Esophagus muscularis mucosa (tissue), 4 donors: ENCODE results near the gene ITGAL. TPM values are rescaled to one million over a fixed set of nuclear protein-coding genes. Genes with fewer than 3 reads are reported as not detected.

Source experiments
- DNase-seq: peaks from one replicate; pipeline ENCODE4 v3.0.0-alpha.2; 2017; ENCODE audit errors: extremely low spot score
- H3K27ac ChIP-seq, 4 donors: fragments of 200-600 bp; sonication (generic); replicated peaks in 1 of 4; 1 replicate in 3 of 4; 2 replicates in 1 of 4; pipeline ENCODE4 v1.5.1; 2016 to 2019; ENCODE audit warnings: mild to moderate bottlenecking in 1 of 4
- H3K27me3 ChIP-seq, 4 donors: fragments of 200-600 bp; sonication (generic); one replicate each; pipeline versions ENCODE4 v1.5.1 to v1.6.0; 2016 to 2019
- H3K36me3 ChIP-seq, 4 donors: fragments of 200-600 bp; sonication (generic); one replicate each; pipeline ENCODE4 v1.5.1; 2016 to 2019
- H3K4me1 ChIP-seq, 4 donors: fragments of 200-600 bp; sonication (generic); one replicate each; pipeline ENCODE4 v1.5.1; 2016 to 2019
- H3K4me3 ChIP-seq, 4 donors: fragments of 200-600 bp; sonication (generic); 1 replicate in 2 of 4; 2 replicates in 2 of 4; pipeline ENCODE4 v1.5.1; 2016 to 2019; ENCODE audit warnings: mild to moderate bottlenecking in 4 of 4, moderate library complexity in 1 of 4
- H3K9me3 ChIP-seq, 4 donors: fragments of 200-600 bp; sonication (generic); 1 replicate in 3 of 4; 2 replicates in 1 of 4; pipeline ENCODE4 v1.5.1; 2016 to 2019
- CTCF ChIP-seq, 3 experiments: fragments of 200-600 bp in 2 of 3; fragments of 450-650 bp in 1 of 3; sonication (generic) in 2 of 3; IDR thresholded peaks; one replicate each; pipeline ENCODE4 v1.5.1; 2017 to 2019; ENCODE audit warnings: antibody characterized with exemption in 3 of 3, mild to moderate bottlenecking in 2 of 3, moderate library complexity in 1 of 3
- EP300 ChIP-seq: sonication (generic); formaldehyde crosslinking; IDR thresholded peaks from one replicate; pipeline ENCODE4 v1.6.1; 2017; ENCODE audit warnings: antibody characterized with exemption
- POLR2A ChIP-seq: fragments of 450-650 bp; IDR thresholded peaks from one replicate; pipeline ENCODE4 v1.6.1; 2017; ENCODE audit warnings: antibody characterized with exemption, moderate library complexity, mild to moderate bottlenecking, low read depth
- POLR2AphosphoS5 ChIP-seq, 2 donors: sonication (generic); formaldehyde crosslinking; IDR thresholded peaks; one replicate each; pipeline ENCODE4 v1.6.1; 2017; ENCODE audit warnings: antibody characterized with exemption in 2 of 2
- WGBS: methylation state at CpG from one replicate; pipeline ENCODE4 v1.1.5; 2018; 5-methylcytosine and 5-hydroxymethylcytosine counted together
- intact Hi-C: fragments of 100-400 bp; cut with DNase I; formaldehyde crosslinking; loops from one replicate; pipeline ENCODE4 v1.15.1; 2023
- total RNA-seq, 4 donors: library from RNA; depleted of rRNA; stranded (reverse); fragments of >200 nt; gene quantifications; one replicate each; pipeline versions ENCODE4 v1.1.0 to v1.2.1, GENCODE V29; 2016

Gene ITGAL
- total RNA-seq, 4 donors from 2014 or later = 1.5 to 2.7 (median 2.5) TPM

- Histone ChIP-seq H3K27ac (no peak overlapping the region), H3K36me3 (no peaks in the 10 kb centered on the region), H3K9me3 (no peaks in the 10 kb centered on the region), H3K27me3 (peaks cover 0 to 8% (median 0%) of the 10 kb centered on the region in 4 donors), H3K4me3 (no peak overlapping the region), H3K4me1 (peaks cover 0 to 4% (median 0%) of the 10 kb centered on the region in 4 donors)
- WGBS = 74% methylated on average over 5 of the region's 5 CpGs
- no peak for TF ChIP-seq POLR2A
- no peak for TF ChIP-seq CTCF (IDR thresholded peaks at IDR 0.05)
- no peak for TF ChIP-seq EP300
- no peak for TF ChIP-seq POLR2AphosphoS5 (IDR thresholded peaks at IDR 0.05)
- intact Hi-C loops = loop anchor here (10.0 kb wide), 1 partner anchor 337 kb away; no protein-coding TSS in a partner anchor
- no peak for DNase-seq
Observed at GRCh38 chr16:30481381-30481780, 8.8 kb downstream of the ITGAL start.

GRCh38 chr16:30482366-30482765 lies 9.8 kb downstream of the ITGAL start:
- intact Hi-C loops = loop anchor here (10.0 kb wide), 1 partner anchor 338 kb away; no protein-coding TSS in a partner anchor

GRCh38 chr16:30484887-30485286 lies 12.3 kb downstream of the ITGAL start:
- no peak for TF ChIP-seq POLR2AphosphoS5 (IDR thresholded peaks at IDR 0.05)
- TF ChIP-seq CTCF (IDR thresholded peaks at IDR 0.05) = no peak
- TF ChIP-seq EP300 = no peak
- TF ChIP-seq POLR2A = no peak
- Histone ChIP-seq H3K27ac (no peak overlapping the region), H3K27me3 (peaks cover 0 to 6% (median 0%) of the 10 kb centered on the region in 4 donors), H3K4me3 (no peak overlapping the region), H3K4me1 (peaks cover 0 to 4% (median 0%) of the 10 kb centered on the region in 4 donors), H3K9me3 (no peaks in the 10 kb centered on the region), H3K36me3 (no peaks in the 10 kb centered on the region)
- intact Hi-C loops = loop anchor here (10.0 kb wide), 1 partner anchor 340 kb away; no protein-coding TSS in a partner anchor
- DNase-seq = no peak

More at GRCh38 chr16:30482366-30482765, 9.8 kb downstream of the ITGAL start:
- no peaks in the 10 kb centered on the region for H3K36me3 ChIP-seq
- no peak for TF ChIP-seq POLR2A
- no peak for TF ChIP-seq POLR2AphosphoS5 (IDR thresholded peaks at IDR 0.05)
- no peak for TF ChIP-seq CTCF (IDR thresholded peaks at IDR 0.05)
- no peak for TF ChIP-seq EP300
- H3K9me3 ChIP-seq = no peaks in the 10 kb centered on the region
- H3K27me3 ChIP-seq = peaks cover 0 to under 1% (median 0%) of the 10 kb centered on the region in 4 donors
- no peak overlapping the region for H3K4me3 ChIP-seq
- H3K27ac ChIP-seq = no peak overlapping the region
- no peak for DNase-seq
- WGBS = 82% methylated on average over 3 of the region's 3 CpGs
- peaks cover 0 to 4% (median 0%) of the 10 kb centered on the region in 4 donors for H3K4me1 ChIP-seq

GRCh38 chr16:30485818-30486436 lies 13.4 kb downstream of the ITGAL start:
- Histone ChIP-seq H3K27me3 (peaks cover 0 to 6% (median 0%) of the 10 kb centered on the region in 4 donors), H3K36me3 (no peaks in the 10 kb centered on the region), H3K27ac (no peak overlapping the region), H3K4me1 (peaks cover 0 to 4% (median 0%) of the 10 kb centered on the region in 4 donors), H3K9me3 (no peaks in the 10 kb centered on the region), H3K4me3 (no peak overlapping the region)
- intact Hi-C loops = loop anchor here (10.0 kb wide), 1 partner anchor 341 kb away; no protein-coding TSS in a partner anchor
- no peak for DNase-seq
- WGBS = 91% methylated on average over 7 of the region's 7 CpGs
- TF ChIP-seq EP300 (no peak), POLR2A (no peak), CTCF (IDR thresholded peaks at IDR 0.05) (no peak), POLR2AphosphoS5 (IDR thresholded peaks at IDR 0.05) (no peak)
